ENCODE results near the gene RNF151.
"Not testable (repeated sequence)": the region's sequence is repeated elsewhere in the genome, so short reads cannot be mapped to it uniquely, and the experiment has no call there.

Gene RNF151

GRCh38 chr16:1960665-1961630, 5.7 kb upstream of the RNF151 start:
- peak; percentile 37 for DNase-seq

- DNase-seq: no peak
Measured at GRCh38 chr16:1961651-1962067, 5.0 kb upstream of the RNF151 start.

GRCh38 chr16:1962161-1963153, 4.2 kb upstream of the RNF151 start:
- not testable (repeated sequence) for DNase-seq

- DNase-seq: peak; percentile 78
Measured at GRCh38 chr16:1963806-1964505, 2.7 kb upstream of the RNF151 start.

- DNase-seq: peak; percentile 100
Measured at GRCh38 chr16:1964506-1965395, 1.9 kb upstream of the RNF151 start, which contains the start of gene RPS2. RPS2 (minus strand) TSS chr16:1964826; CDS start chr16:1964625, 201 bp downstream.

- DNase-seq: no peak
Measured at GRCh38 chr16:1965396-1966001, 1.2 kb upstream of the RNF151 start.

- no peak for DNase-seq
Measured at GRCh38 chr16:1968146-1968953, 1.7 kb downstream of the RNF151 start.

GRCh38 chr16:1971796-1972489, 5.3 kb downstream of the RNF151 start, which contains the start of gene TBL3:
TBL3 (plus strand) TSS chr16:1972053; CDS start chr16:1972165, 112 bp downstream.
- DNase-seq: peak; percentile 97

GRCh38 chr16:1972490-1972877, 5.8 kb downstream of the RNF151 start:
- DNase-seq: no peak

GRCh38 chr16:1973461-1974156, 7.0 kb downstream of the RNF151 start:
- no peak for DNase-seq

GRCh38 chr16:1974157-1975070, 7.8 kb downstream of the RNF151 start:
- no peak for DNase-seq

- no peak for DNase-seq
Measured at GRCh38 chr16:1975432-1976215, 9.0 kb downstream of the RNF151 start.

GRCh38 chr16:1976216-1976520, 9.5 kb downstream of the RNF151 start:
- no peak for DNase-seq

GRCh38 chr16:1976951-1977874, 10.6 kb downstream of the RNF151 start:
- no peak for DNase-seq

GRCh38 chr16:1977875-1978268, 11.2 kb downstream of the RNF151 start:
- no peak for DNase-seq
